Measurements from ENCODE around the gene ATP1B3.

ATP1B3 gene

GRCh38 chr3:141929341-141929995 is 53.0 kb downstream of the ATP1B3 start:
- H3K36me3 ChIP-seq (ENCODE audit: insufficient read depth, low read length), result peaks cover 4% of the 10 kb centered on the region
- H3K4me1 ChIP-seq (ENCODE audit: insufficient read depth, low read length), result no peaks in the 10 kb centered on the region
- H3K9me3 ChIP-seq (ENCODE audit: control insufficient read depth, insufficient read depth, low read length), result no peaks in the 10 kb centered on the region
- no peak overlapping the region for H3K9ac ChIP-seq (ENCODE audit: low read depth, low read length)

GRCh38 chr3:141930801-141931200 is 54.4 kb downstream of the ATP1B3 start:
- Histone ChIP-seq H3K4me1 (ENCODE audit: insufficient read depth, low read length) (no peaks in the 10 kb centered on the region), H3K9ac (ENCODE audit: low read depth, low read length) (no peak overlapping the region), H3K36me3 (ENCODE audit: insufficient read depth, low read length) (peaks cover 4% of the 10 kb centered on the region), H3K9me3 (ENCODE audit: control insufficient read depth, insufficient read depth, low read length) (no peaks in the 10 kb centered on the region)

GRCh38 chr3:141933421-141934300 is 57.2 kb downstream of the ATP1B3 start:
- no peak overlapping the region for H3K9ac ChIP-seq (ENCODE audit: low read depth, low read length)

GRCh38 chr3:141934354-141934753 is 57.9 kb downstream of the ATP1B3 start:
- no peaks in the 10 kb centered on the region for H3K4me1 ChIP-seq (ENCODE audit: insufficient read depth, low read length)

More at GRCh38 chr3:141933421-141934300, 57.2 kb downstream of the ATP1B3 start:
- no peaks in the 10 kb centered on the region for H3K9me3 ChIP-seq (ENCODE audit: control insufficient read depth, insufficient read depth, low read length)
- H3K36me3 ChIP-seq (ENCODE audit: insufficient read depth, low read length), result no peaks in the 10 kb centered on the region
- H3K4me1 ChIP-seq (ENCODE audit: insufficient read depth, low read length), result no peaks in the 10 kb centered on the region

GRCh38 chr3:141938011-141938500 is 61.6 kb downstream of the ATP1B3 start:
- Histone ChIP-seq H3K9ac (ENCODE audit: low read depth, low read length) (no peak overlapping the region), H3K4me1 (ENCODE audit: insufficient read depth, low read length) (peaks cover 4% of the 10 kb centered on the region; the same call in 1 of the 2 replicates), H3K9me3 (ENCODE audit: control insufficient read depth, insufficient read depth, low read length) (no peaks in the 10 kb centered on the region), H3K36me3 (ENCODE audit: insufficient read depth, low read length) (no peaks in the 10 kb centered on the region)

More at GRCh38 chr3:141934354-141934753, 57.9 kb downstream of the ATP1B3 start:
- Histone ChIP-seq H3K36me3 (ENCODE audit: insufficient read depth, low read length) (no peaks in the 10 kb centered on the region), H3K9me3 (ENCODE audit: control insufficient read depth, insufficient read depth, low read length) (no peaks in the 10 kb centered on the region), H3K9ac (ENCODE audit: low read depth, low read length) (no peak overlapping the region)

GRCh38 chr3:141939759-141940158 is 63.3 kb downstream of the ATP1B3 start:
- Histone ChIP-seq H3K4me1 (ENCODE audit: insufficient read depth, low read length) (peaks cover 4% of the 10 kb centered on the region; the same call in 1 of the 2 replicates), H3K36me3 (ENCODE audit: insufficient read depth, low read length) (no peaks in the 10 kb centered on the region), H3K9ac (ENCODE audit: low read depth, low read length) (no peak overlapping the region), H3K9me3 (ENCODE audit: control insufficient read depth, insufficient read depth, low read length) (no peaks in the 10 kb centered on the region)

GRCh38 chr3:141940194-141940776 is 63.8 kb downstream of the ATP1B3 start:
- no peaks in the 10 kb centered on the region for H3K36me3 ChIP-seq (ENCODE audit: insufficient read depth, low read length)
- H3K9me3 ChIP-seq (ENCODE audit: control insufficient read depth, insufficient read depth, low read length), result no peaks in the 10 kb centered on the region
- no peak overlapping the region for H3K9ac ChIP-seq (ENCODE audit: low read depth, low read length)
- peaks cover 4% of the 10 kb centered on the region; the same call in 1 of the 2 replicates for H3K4me1 ChIP-seq (ENCODE audit: insufficient read depth, low read length)

- peaks cover 4% of the 10 kb centered on the region; the same call in 1 of the 2 replicates for H3K4me1 ChIP-seq (ENCODE audit: insufficient read depth, low read length)
- no peaks in the 10 kb centered on the region for H3K9me3 ChIP-seq (ENCODE audit: control insufficient read depth, insufficient read depth, low read length)
- no peak overlapping the region for H3K9ac ChIP-seq (ENCODE audit: low read depth, low read length)
- H3K36me3 ChIP-seq (ENCODE audit: insufficient read depth, low read length), result no peaks in the 10 kb centered on the region
Measured at GRCh38 chr3:141941093-141941492, 64.7 kb downstream of the ATP1B3 start.

- Histone ChIP-seq H3K4me1 (ENCODE audit: insufficient read depth, low read length) (peaks cover 4% of the 10 kb centered on the region; the same call in 1 of the 2 replicates), H3K9ac (ENCODE audit: low read depth, low read length) (no peak overlapping the region)
Measured at GRCh38 chr3:141942006-141942405, 65.6 kb downstream of the ATP1B3 start.

GRCh38 chr3:141945726-141946485 is 69.5 kb downstream of the ATP1B3 start:
- Histone ChIP-seq H3K9ac (ENCODE audit: low read depth, low read length) (no peak overlapping the region), H3K4me1 (ENCODE audit: insufficient read depth, low read length) (no peaks in the 10 kb centered on the region), H3K9me3 (ENCODE audit: control insufficient read depth, insufficient read depth, low read length) (no peaks in the 10 kb centered on the region), H3K36me3 (ENCODE audit: insufficient read depth, low read length) (no peaks in the 10 kb centered on the region)

More at GRCh38 chr3:141942006-141942405, 65.6 kb downstream of the ATP1B3 start:
- Histone ChIP-seq H3K36me3 (ENCODE audit: insufficient read depth, low read length) (no peaks in the 10 kb centered on the region), H3K9me3 (ENCODE audit: control insufficient read depth, insufficient read depth, low read length) (no peaks in the 10 kb centered on the region)

- H3K9me3 ChIP-seq (ENCODE audit: control insufficient read depth, insufficient read depth, low read length), result no peaks in the 10 kb centered on the region
- peaks cover 5% of the 10 kb centered on the region; the same call in 1 of the 2 replicates for H3K36me3 ChIP-seq (ENCODE audit: insufficient read depth, low read length)
- no peaks in the 10 kb centered on the region for H3K4me1 ChIP-seq (ENCODE audit: insufficient read depth, low read length)
- no peak overlapping the region for H3K9ac ChIP-seq (ENCODE audit: low read depth, low read length)
Measured at GRCh38 chr3:141949399-141949798, 73.0 kb downstream of the ATP1B3 start.

GRCh38 chr3:141949972-141950371 is 73.5 kb downstream of the ATP1B3 start:
- Histone ChIP-seq H3K4me1 (ENCODE audit: insufficient read depth, low read length) (no peaks in the 10 kb centered on the region), H3K9ac (ENCODE audit: low read depth, low read length) (no peak overlapping the region), H3K36me3 (ENCODE audit: insufficient read depth, low read length) (peaks cover 5% of the 10 kb centered on the region; the same call in 1 of the 2 replicates), H3K9me3 (ENCODE audit: control insufficient read depth, insufficient read depth, low read length) (no peaks in the 10 kb centered on the region)

GRCh38 chr3:141950572-141951493 is 74.4 kb downstream of the ATP1B3 start:
- Histone ChIP-seq H3K4me1 (ENCODE audit: insufficient read depth, low read length) (no peaks in the 10 kb centered on the region), H3K36me3 (ENCODE audit: insufficient read depth, low read length) (peaks cover 5% of the 10 kb centered on the region; the same call in 1 of the 2 replicates), H3K9me3 (ENCODE audit: control insufficient read depth, insufficient read depth, low read length) (no peaks in the 10 kb centered on the region), H3K9ac (ENCODE audit: low read depth, low read length) (no peak overlapping the region)
